Loucy (cell line): ENCODE measurements around the gene SRGAP2.
"Not testable (repeated sequence)": the region's sequence is repeated elsewhere in the genome, so short reads cannot be mapped to it uniquely, and the experiment has no call there.

Source experiments
- EZH2phosphoT487 ChIP-seq: fragments of 200-600 bp; IDR thresholded peaks from 2 replicates; pipeline ENCODE4 v1.6.1; 2018; ENCODE audit warnings: antibody characterized with exemption, mild to moderate bottlenecking, moderate library complexity, borderline replicate concordance
- TF ChIP-seq, protein P1 (sequence below): fragments of 200-600 bp; sonication (generic); conservative IDR thresholded peaks from 2 replicates; pipeline ENCODE4 v1.5.1; 2014; ENCODE audit warnings: mild to moderate bottlenecking, antibody characterized with exemption, low read length

DNA sequence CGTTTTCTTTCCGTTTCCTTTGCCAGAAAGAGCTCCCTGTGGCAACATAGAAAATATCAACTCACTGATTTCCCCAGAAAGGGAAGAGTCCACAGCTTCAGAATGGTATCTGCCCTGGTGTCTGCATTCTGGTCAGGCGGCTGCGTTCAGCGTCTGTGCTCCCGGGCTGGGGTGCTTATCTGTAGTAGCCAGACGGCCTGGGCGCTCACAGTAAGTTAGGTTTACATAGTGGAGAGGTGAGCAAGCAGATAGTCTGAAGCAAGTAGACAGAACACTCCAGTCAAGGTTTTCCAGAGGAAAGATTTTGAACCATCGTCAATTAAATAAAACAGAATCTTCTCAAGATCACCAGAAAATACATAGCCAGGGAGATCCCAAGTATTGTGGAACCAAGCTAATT lies 28.6 kb downstream of the SRGAP2 start:
- TF ChIP-seq, protein P1, sequence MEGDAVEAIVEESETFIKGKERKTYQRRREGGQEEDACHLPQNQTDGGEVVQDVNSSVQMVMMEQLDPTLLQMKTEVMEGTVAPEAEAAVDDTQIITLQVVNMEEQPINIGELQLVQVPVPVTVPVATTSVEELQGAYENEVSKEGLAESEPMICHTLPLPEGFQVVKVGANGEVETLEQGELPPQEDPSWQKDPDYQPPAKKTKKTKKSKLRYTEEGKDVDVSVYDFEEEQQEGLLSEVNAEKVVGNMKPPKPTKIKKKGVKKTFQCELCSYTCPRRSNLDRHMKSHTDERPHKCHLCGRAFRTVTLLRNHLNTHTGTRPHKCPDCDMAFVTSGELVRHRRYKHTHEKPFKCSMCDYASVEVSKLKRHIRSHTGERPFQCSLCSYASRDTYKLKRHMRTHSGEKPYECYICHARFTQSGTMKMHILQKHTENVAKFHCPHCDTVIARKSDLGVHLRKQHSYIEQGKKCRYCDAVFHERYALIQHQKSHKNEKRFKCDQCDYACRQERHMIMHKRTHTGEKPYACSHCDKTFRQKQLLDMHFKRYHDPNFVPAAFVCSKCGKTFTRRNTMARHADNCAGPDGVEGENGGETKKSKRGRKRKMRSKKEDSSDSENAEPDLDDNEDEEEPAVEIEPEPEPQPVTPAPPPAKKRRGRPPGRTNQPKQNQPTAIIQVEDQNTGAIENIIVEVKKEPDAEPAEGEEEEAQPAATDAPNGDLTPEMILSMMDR, result not testable (repeated sequence)
- TF ChIP-seq EZH2phosphoT487, result not testable (repeated sequence)
